Measurements from ENCODE around the gene SLC6A12. TPM values are rescaled to one million over a fixed set of nuclear protein-coding genes. Genes with fewer than 3 reads are reported as not detected.
A peak's percentile ranks its signal among the peaks of the same experiment; 100 is the strongest.
"Not testable (repeated sequence)": the region's sequence is repeated elsewhere in the genome, so short reads cannot be mapped to it uniquely, and the experiment has no call there.

SLC6A12 gene
- total RNA-seq, 1 donor = not detected

GRCh38 chr12:218728-219590 is 5.0 kb upstream of the SLC6A12 start:
- no peak for TF ChIP-seq CTCF (IDR thresholded peaks at IDR 0.05; ENCODE audit: insufficient read depth, low read length)
- DNase-seq (ENCODE audit: low read depth) = no peak
- H3K4me3 ChIP-seq (ENCODE audit: low read depth, low read length) = no peak overlapping the region

- TF ChIP-seq CTCF (IDR thresholded peaks at IDR 0.05; ENCODE audit: insufficient read depth, low read length) = no peak
- no peak for DNase-seq (ENCODE audit: low read depth)
- H3K4me3 ChIP-seq (ENCODE audit: low read depth, low read length) = no peak overlapping the region
Measured at GRCh38 chr12:218221-218620, 4.3 kb upstream of the SLC6A12 start.

GRCh38 chr12:217029-217428 is 3.1 kb upstream of the SLC6A12 start:
- DNase-seq (ENCODE audit: low read depth) = not testable (repeated sequence)

GRCh38 chr12:215116-215515 is 1.2 kb upstream of the SLC6A12 start:
- no peak for DNase-seq (ENCODE audit: low read depth)
- H3K4me3 ChIP-seq (ENCODE audit: low read depth, low read length) = no peak overlapping the region
- TF ChIP-seq CTCF (IDR thresholded peaks at IDR 0.05; ENCODE audit: insufficient read depth, low read length) = no peak

More at GRCh38 chr12:217029-217428, 3.1 kb upstream of the SLC6A12 start:
- not testable (repeated sequence) for H3K4me3 ChIP-seq (ENCODE audit: low read depth, low read length)

- DNase-seq (ENCODE audit: low read depth) = no peak
- TF ChIP-seq CTCF (IDR thresholded peaks at IDR 0.05; ENCODE audit: insufficient read depth, low read length) = no peak
- no peak overlapping the region for H3K4me3 ChIP-seq (ENCODE audit: low read depth, low read length)
Measured at GRCh38 chr12:213527-213932, 427 bp downstream of the SLC6A12 start.

GRCh38 chr12:212715-213526 is 1.0 kb downstream of the SLC6A12 start:
- peak; percentile 5 for DNase-seq (ENCODE audit: low read depth)
- H3K4me3 ChIP-seq (ENCODE audit: low read depth, low read length) = no peak overlapping the region
- TF ChIP-seq CTCF (IDR thresholded peaks at IDR 0.05; ENCODE audit: insufficient read depth, low read length) = no peak

- DNase-seq (ENCODE audit: low read depth) = no peak
- H3K4me3 ChIP-seq (ENCODE audit: low read depth, low read length) = no peak overlapping the region
- no peak for TF ChIP-seq CTCF (IDR thresholded peaks at IDR 0.05; ENCODE audit: insufficient read depth, low read length)
Measured at GRCh38 chr12:212415-212714, 1.6 kb downstream of the SLC6A12 start.
